Measurements from ENCODE around the gene LMX1A.

LMX1A gene

GRCh38 chr1:165381745-165382505 lies 25.4 kb upstream of the LMX1A start:
- TF ChIP-seq, protein P1, sequence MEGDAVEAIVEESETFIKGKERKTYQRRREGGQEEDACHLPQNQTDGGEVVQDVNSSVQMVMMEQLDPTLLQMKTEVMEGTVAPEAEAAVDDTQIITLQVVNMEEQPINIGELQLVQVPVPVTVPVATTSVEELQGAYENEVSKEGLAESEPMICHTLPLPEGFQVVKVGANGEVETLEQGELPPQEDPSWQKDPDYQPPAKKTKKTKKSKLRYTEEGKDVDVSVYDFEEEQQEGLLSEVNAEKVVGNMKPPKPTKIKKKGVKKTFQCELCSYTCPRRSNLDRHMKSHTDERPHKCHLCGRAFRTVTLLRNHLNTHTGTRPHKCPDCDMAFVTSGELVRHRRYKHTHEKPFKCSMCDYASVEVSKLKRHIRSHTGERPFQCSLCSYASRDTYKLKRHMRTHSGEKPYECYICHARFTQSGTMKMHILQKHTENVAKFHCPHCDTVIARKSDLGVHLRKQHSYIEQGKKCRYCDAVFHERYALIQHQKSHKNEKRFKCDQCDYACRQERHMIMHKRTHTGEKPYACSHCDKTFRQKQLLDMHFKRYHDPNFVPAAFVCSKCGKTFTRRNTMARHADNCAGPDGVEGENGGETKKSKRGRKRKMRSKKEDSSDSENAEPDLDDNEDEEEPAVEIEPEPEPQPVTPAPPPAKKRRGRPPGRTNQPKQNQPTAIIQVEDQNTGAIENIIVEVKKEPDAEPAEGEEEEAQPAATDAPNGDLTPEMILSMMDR (conservative IDR thresholded peaks at IDR 0.05; ENCODE audit: low read length), result no peak
- DNase-seq (ENCODE audit: low read depth), result peak; percentile 67
- H3K4me3 ChIP-seq (ENCODE audit: low read length), result no peak overlapping the region

DNA sequence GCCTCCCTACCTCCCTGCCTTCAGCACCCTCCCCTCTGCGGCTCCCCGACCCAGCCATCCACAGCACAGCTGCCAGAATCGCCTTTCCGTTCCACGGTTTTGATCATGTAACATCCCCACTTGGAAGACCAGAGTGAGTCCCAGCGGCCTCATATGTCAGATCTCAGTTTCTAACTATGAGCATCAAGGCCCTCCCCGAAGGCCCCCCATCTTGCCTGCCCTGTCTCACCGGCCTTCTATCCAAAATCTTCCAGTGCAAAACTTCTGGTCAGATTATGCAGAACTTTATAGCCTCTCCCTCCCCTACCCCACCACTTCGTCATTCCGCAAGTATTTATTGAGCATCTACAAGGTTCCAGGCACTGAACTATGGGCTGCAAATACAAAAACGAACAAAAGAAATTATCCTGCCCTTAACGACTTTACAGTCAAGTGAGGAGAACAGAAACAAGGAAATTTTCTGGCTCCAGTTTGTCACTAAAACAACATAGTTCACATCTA lies 20.3 kb upstream of the LMX1A start:
- DNase-seq (ENCODE audit: low read depth), result no peak
- TF ChIP-seq, protein P1 (conservative IDR thresholded peaks at IDR 0.05; ENCODE audit: low read length), result no peak
- H3K4me3 ChIP-seq (ENCODE audit: low read length), result peak overlapping the region; percentile 55

GRCh38 chr1:165376041-165376810 lies 19.7 kb upstream of the LMX1A start:
- peak overlapping the region; percentile 55 for H3K4me3 ChIP-seq (ENCODE audit: low read length)
- peak; percentile 96 for DNase-seq (ENCODE audit: low read depth)
- TF ChIP-seq, protein P1 (conservative IDR thresholded peaks at IDR 0.05; ENCODE audit: low read length), result no peak

DNA sequence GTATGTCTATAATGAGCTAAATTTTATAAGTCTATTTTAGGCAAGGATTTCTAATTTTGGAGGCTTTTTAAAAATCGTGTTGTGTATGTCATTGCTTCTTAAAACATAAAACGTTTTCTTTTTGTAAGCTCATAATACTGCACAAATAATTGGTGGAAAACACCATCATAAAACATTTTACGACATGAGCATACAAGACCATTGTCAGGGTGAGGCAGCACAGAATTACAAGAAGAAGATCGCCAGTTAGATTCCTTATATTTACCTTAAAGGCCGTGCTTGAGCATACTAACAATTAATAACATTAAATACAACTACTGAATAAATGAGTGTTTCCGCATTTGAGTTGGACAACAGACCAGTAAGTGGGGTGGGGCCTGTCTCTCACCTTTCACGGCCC lies 19.1 kb upstream of the LMX1A start:
- TF ChIP-seq, protein P1 (conservative IDR thresholded peaks at IDR 0.05; ENCODE audit: low read length), result no peak
- peak overlapping the region; percentile 55 for H3K4me3 ChIP-seq (ENCODE audit: low read length)
- DNase-seq (ENCODE audit: low read depth), result no peak

- DNase-seq (ENCODE audit: low read depth), result peak; percentile 25
- TF ChIP-seq, protein P1 (conservative IDR thresholded peaks at IDR 0.05; ENCODE audit: low read length), result no peak
- H3K4me3 ChIP-seq (ENCODE audit: low read length), result no peak overlapping the region
Observed at GRCh38 chr1:165371588-165372225, 15.2 kb upstream of the LMX1A start.

- DNase-seq (ENCODE audit: low read depth), result peak; percentile 57
- TF ChIP-seq, protein P1 (conservative IDR thresholded peaks at IDR 0.05; ENCODE audit: low read length), result peak; percentile 89
- H3K4me3 ChIP-seq (ENCODE audit: low read length), result no peak overlapping the region
Observed at GRCh38 chr1:165369255-165369848, 12.8 kb upstream of the LMX1A start.
